ENCODE results near the gene PPM1N. TPM values are rescaled to one million over a fixed set of nuclear protein-coding genes. Genes with fewer than 3 reads are reported as not detected.

The PPM1N gene
- total and polyA plus RNA-seq, 2 of the 13 experiments (the other 11 are each of a cell fraction or from before 2014, with no cell fraction given), result 0.31 to 1.8 TPM

GRCh38 chr19:45469132-45469944 lies 28.9 kb upstream of the PPM1N start (continued):
- TF ChIP-seq ATF4 (CRISPR knock-in tag; IDR thresholded peaks at IDR 0.05) (no peak), RXRA (CRISPR knock-in tag; IDR thresholded peaks at IDR 0.05) (peak; percentile 61; the same call in 1 of the 2 replicates), PITX1 (CRISPR knock-in tag; IDR thresholded peaks at IDR 0.05) (peak; percentile 19; the same call in 1 of the 2 replicates), U2AF1 (optimal IDR thresholded peaks at IDR 0.05; ENCODE audit: low read depth, low read length) (no peak), HOXA3 (CRISPR knock-in tag; IDR thresholded peaks at IDR 0.05) (peak; percentile 99), SIX1 (CRISPR knock-in tag; IDR thresholded peaks at IDR 0.05; ENCODE audit: borderline replicate concordance) (no peak), POLR2A (IDR thresholded peaks at IDR 0.05; ENCODE audit: insufficient read depth in 1 of 2, low read depth in 2 of 2, low read length in 2 of 2) (peak; percentile 64 to 91), DBP (CRISPR knock-in tag; IDR thresholded peaks at IDR 0.05; ENCODE audit: not compliant biosample characterization) (no peak), ERF (CRISPR knock-in tag; IDR thresholded peaks at IDR 0.05) (no peak; the same call in 1 of the 2 replicates), CSRNP2 (CRISPR knock-in tag; conservative IDR thresholded peaks at IDR 0.05; ENCODE audit: low read depth) (no peak), ZNF34 (CRISPR knock-in tag; IDR thresholded peaks at IDR 0.05; ENCODE audit: borderline replicate concordance) (no peak), HNRNPH1 (optimal IDR thresholded peaks at IDR 0.05; ENCODE audit: low read depth, low read length) (peak; percentile 83), HDAC1 (CRISPR knock-in tag; IDR thresholded peaks at IDR 0.05) (peak; percentile 88), ZGPAT (CRISPR knock-in tag; IDR thresholded peaks at IDR 0.05) (peak; percentile 63), ZNF260 (CRISPR knock-in tag; IDR thresholded peaks at IDR 0.05; ENCODE audit: borderline replicate concordance, low read depth) (no peak), ZNF136 (CRISPR knock-in tag; IDR thresholded peaks at IDR 0.05; ENCODE audit: low read depth) (no peak; the same call in 1 of the 2 replicates), RFX5 (IDR thresholded peaks at IDR 0.05; ENCODE audit: low read depth, low read length) (peak; percentile 81), ZNF512 (CRISPR knock-in tag; IDR thresholded peaks at IDR 0.05) (no peak), IRF2 (CRISPR knock-in tag; IDR thresholded peaks at IDR 0.05) (peak; percentile 66; the same call in 1 of the 2 replicates), TEF (CRISPR knock-in tag; IDR thresholded peaks at IDR 0.05) (no peak), CBX2 (IDR thresholded peaks at IDR 0.05; ENCODE audit: low read depth, low read length) (peak; percentile 57; the same call in 1 of the 2 replicates), CBX2 (CRISPR knock-in tag; IDR thresholded peaks at IDR 0.05; ENCODE audit: low read depth) (no peak), KLF15 (CRISPR knock-in tag; IDR thresholded peaks at IDR 0.05; ENCODE audit: borderline replicate concordance) (0 out of 2 replicates have a peak, but pooled peaks have one; percentile 43)
